ENCODE data around the gene TAF5.

GRCh38 chr10:103327906-103328305 is 39.9 kb upstream of the TAF5 start:
- TF ChIP-seq CTCF (IDR thresholded peaks at IDR 0.05) (no peak), EZH2 (IDR thresholded peaks at IDR 0.05; ENCODE audit: borderline replicate concordance, insufficient read depth, low read depth, low read length, poor library complexity, severe bottlenecking) (no peak)
